Stimulated activated CD8-positive, alpha-beta memory T cell treated with anti-CD3 and anti-CD28 coated beads, Interleukin-7, amount 100 ng/mL, for 4 hours (primary cell): Measurements from ENCODE around the gene ARL5B.
"Not testable (repeated sequence)": the region's sequence is repeated elsewhere in the genome, so short reads cannot be mapped to it uniquely, and the experiment has no call there.

Experiments used
- DNase-seq, 2 donors: peaks; one replicate each; pipeline ENCODE4 v3.0.0-alpha.2; 2020; ENCODE audit warnings: low read depth in 2 of 2

Gene ARL5B

DNA sequence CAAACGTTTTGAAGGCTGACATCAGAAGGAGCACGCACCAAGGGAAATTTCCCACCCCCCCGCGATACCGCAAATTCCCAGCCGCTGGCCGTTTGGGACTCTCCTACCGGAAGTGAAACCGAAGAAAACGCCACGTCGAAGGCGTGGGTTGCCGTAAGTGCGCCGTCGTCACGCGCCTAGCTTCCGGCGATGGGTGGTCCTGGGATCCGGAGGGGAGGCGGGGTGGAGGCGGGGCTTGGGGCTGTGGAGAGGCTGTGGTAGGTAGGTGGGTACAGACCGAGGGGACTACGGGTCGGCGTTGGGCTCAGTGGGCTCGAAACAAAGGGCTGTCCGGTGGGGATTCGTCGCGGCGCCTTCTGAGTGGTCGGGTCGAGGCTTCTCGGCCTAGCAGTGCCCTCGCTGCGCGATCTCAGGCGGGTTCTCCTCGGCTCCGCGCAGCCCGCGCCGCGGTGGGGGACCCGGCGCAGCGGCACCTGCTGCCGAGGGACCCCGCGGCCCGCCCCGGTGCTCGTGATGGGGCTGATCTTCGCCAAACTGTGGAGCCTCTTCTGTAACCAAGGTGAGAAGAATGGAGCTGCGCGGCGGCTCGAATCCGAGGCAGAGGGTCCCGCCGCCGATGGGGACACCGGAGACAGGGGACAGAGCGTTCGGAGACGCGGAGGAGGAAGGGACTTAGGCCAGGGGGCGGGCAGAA lies at the start of gene ARL5B:
Gene ARL5B (plus strand): TSS at position 307 of the 694 bp plus-strand sequence. CDS start 207 bp downstream, at position 514.
- peak; percentile 95 to 97 for DNase-seq

- DNase-seq: no peak
Observed at GRCh38 chr10:18610517-18610916, 48.7 kb upstream of the ARL5B start.

GRCh38 chr10:18611168-18611567 lies 48.1 kb upstream of the ARL5B start:
- no peak for DNase-seq

- DNase-seq: no peak
Observed at GRCh38 chr10:18615618-18616017, 43.6 kb upstream of the ARL5B start.

DNA sequence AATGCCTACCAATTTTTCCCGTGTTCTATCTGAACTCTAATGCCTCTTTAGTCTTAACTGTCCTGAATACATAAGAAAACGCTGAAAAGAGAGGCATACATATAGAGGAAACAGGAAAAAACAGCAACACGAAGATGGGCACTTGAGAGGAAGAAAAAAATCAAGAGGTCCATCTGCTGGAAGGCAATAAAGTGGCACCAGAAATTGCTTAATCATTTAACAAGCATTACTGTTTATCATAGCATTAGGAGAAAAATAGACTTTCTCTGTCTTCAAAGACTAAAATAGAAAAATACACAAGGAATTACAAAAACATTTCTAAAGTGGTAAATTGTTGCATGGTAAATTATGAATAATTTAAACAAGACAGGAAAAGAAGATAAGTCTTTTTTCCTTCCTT lies 42.9 kb upstream of the ARL5B start:
- DNase-seq: no peak

- no peak for DNase-seq
Observed at GRCh38 chr10:18619016-18619415, 40.2 kb upstream of the ARL5B start.

- no peak for DNase-seq
Observed at GRCh38 chr10:18620856-18621255, 38.4 kb upstream of the ARL5B start.

DNA sequence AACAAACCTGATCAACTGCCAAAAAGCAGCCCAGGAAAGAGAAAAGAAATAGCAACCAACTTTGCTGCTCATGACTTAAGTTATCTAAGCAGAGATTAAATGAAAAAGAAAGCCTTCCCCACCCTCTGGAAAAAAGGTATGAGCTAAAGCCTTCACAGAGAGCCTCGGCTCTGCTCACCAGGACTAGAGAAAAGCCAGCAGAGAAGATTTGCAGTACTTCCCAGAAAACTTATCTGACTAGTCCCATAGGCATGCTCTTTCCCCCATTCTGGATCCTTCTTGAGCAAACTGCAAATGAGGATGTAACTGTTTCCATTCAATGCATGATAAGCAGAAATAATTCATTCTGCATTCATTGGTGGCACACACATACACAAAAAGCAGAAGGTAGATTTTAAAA lies 35.6 kb upstream of the ARL5B start:
- not testable (repeated sequence) for DNase-seq

- no peak for DNase-seq
Observed at GRCh38 chr10:18625886-18626285, 33.3 kb upstream of the ARL5B start.

DNA sequence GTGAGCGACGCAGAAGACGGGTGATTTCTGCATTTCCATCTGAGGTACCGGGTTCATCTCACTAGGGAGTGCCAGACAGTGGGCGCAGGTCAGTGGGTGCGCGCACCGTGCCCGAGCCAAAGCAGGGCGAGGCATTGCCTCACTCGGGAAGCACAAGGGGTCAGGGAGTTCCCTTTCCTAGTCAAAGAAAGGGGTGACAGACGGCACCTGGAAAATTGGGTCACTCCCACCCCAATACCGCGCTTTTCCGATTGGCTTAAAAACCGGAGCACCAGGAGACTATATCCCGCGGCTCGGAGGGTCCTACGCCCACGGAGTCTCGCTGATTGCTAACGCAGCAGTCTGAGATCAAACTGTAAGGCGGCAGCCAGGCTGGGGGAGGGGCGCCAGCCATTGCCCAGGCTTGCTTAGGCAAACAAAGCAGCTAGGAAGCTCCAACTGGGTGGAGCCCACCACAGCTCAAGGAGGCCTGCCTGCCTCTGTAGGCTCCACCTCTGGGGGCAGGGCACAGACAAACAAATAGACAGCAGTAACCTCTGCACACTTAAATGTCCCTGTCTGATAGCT lies 31.7 kb upstream of the ARL5B start:
- peak; percentile 54 to 71 for DNase-seq

DNA sequence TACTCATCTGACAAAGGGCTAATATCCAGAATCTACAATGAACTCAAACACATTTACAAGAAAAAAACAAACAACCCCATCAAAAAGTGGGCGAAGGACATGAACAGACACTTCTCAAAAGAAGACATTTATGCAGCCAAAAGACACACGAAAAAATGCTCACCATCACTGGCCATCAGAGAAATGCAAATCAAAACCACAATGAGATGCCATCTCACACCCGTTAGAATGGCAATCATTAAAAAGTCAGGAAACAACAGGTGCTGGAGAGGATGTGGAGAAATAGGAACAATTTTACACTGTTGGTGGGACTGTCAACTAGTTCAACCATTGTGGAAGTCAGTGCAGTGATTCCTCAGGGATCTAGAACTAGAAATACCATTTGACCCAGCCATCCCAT lies 26.7 kb upstream of the ARL5B start:
- DNase-seq: not testable (repeated sequence)

DNA sequence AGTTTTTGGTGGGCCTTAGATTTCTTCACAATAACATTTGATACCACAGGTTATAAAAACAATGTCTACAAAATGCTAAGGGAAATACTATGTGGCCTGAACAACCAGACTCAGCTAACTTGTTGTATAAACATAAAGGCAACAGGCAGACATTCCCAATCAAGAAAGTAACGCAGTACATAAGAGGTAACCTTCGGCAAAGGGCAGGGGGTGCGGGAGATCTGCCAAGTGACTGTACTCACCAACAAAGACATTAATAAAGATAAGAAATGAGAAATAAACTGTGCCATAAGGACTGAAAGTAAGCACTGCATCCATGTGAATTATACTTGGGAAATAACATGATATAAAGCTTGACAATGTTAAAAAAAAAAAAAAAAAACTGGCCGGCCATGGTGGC lies 23.2 kb upstream of the ARL5B start:
- DNase-seq: no peak

GRCh38 chr10:18637400-18637799 lies 21.8 kb upstream of the ARL5B start:
- DNase-seq: not testable (repeated sequence)

- not testable (repeated sequence) for DNase-seq
Observed at GRCh38 chr10:18639719-18640118, 19.5 kb upstream of the ARL5B start.

DNA sequence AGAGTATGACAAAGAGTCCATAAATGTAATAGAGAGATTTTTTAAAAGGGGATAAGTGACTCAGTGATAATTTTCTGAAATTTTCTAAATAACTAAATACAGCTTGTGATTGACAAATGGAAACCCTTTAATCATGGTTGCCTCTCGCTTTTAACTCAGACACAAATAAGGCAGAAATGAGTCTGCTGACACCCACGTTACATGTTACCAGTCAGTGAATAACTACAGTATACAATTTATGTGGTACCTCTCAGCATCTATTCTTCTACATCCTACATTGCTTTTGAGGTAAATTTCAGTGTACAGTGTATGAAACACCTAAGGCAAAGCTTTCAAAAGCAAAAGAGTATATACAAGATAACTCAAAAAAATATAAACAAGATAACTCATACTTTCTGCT lies 12.1 kb upstream of the ARL5B start:
- DNase-seq: no peak

DNA sequence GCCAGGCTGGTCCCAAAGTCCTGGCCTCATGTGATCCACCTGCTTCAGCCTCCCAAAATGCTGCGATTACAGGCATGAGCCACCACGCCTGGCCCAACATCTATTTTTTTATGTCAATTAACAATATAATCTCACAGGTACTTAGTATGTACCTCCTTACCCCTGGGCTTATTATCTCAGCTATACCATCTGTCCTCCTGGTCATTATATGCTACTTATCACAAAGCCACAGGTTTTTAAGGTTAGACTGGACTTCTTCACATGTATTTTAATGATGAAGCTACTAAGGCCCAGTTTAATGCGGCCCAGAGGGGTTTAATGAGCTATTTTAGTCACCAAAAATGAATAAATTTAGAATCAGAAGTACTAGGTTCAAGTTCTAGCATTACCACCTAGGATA lies 11.3 kb upstream of the ARL5B start:
- no peak for DNase-seq

DNA sequence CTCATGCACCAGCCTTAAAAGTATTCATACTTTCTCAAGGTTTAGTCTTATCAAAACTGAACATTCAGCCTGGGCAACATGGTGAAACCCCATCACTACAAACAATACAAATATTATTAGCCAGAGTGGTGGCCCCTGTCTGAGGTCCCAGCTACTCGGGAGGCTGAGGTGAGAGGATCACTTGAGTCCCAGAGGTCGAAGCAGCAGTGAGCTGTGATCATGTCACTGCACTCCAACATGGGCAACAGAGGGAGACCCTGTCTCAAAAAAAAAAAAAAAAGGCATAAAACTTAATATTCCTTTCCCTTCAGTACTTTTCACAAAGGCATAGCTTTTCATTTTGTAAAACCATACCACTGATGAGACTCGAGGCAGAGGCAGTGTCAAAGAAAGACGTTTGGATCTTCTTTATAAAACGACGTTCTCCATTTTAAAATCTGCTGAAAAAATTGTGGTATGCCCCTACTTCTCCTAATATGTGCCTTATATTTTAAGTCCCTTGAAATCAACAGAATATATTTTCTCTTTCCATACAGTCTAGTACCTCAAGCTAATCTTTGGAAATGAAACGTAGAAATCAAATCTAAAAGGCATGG lies 9.8 kb upstream of the ARL5B start:
- no peak for DNase-seq

DNA sequence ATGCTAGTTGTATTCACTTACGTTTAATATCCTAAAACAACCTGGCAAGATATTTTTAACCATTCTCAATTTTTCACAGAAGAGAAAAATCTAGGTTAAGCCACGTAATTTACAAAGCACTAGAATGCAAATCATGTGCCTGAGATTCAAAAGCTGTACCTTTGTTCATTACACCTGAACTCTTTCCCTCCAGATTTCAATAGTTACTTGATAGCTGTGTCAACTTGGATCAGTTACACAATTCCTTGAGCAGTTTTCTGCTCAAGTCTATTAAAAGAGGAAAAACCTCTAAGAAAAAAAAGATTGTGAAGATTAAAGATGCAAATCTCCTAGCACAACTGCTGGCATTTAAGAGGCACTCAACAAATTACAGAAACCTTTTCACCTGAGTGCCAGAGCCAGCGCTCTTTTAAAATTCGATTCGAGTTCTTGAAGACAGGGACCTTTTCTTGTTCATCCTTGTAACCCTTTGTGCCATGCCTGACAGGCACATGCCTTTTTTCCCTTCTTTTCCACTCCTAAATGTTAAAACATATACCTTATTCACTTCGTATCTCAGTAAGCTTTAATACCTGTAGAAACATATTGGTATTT lies 8.7 kb upstream of the ARL5B start:
- DNase-seq: no peak

DNA sequence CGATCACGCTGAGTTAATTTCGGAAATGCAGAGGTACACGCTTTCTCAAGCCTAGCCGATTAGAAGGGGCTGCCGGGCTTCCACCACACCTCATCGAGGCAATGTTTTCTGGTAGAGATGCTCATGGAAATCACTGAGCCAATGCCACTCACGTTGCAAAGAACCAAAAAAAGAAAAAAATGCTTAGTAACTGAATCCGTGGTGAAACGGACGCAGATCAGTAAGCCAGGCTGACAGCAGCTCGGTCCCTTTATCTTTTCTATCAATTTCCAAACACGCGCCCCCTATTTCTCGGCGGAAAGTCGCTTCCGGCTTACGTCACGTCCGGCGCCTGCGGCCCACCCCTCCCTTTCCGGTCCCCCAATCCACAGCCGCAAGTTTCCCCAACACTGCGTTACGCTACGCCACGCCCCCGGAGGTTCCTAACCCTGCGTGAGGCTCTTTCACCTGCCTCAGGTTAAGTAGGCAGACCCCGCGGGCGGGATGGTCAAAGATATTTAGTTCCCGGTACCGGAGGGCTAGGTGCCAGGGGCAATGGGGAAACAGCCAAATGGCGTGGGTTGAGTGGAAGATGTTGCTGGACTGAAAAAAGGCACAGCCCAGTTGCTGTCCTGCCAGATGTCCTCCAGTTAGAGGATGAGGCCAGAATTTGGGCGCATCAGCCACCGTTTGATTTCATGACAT lies 7.8 kb upstream of the ARL5B start, which contains the start of gene NSUN6:
Gene NSUN6 (minus strand): TSS at position 264 of the 684 bp plus-strand sequence. CDS start 384 bp downstream, outside the sequence.
- DNase-seq: peak; percentile 91 to 93

DNA sequence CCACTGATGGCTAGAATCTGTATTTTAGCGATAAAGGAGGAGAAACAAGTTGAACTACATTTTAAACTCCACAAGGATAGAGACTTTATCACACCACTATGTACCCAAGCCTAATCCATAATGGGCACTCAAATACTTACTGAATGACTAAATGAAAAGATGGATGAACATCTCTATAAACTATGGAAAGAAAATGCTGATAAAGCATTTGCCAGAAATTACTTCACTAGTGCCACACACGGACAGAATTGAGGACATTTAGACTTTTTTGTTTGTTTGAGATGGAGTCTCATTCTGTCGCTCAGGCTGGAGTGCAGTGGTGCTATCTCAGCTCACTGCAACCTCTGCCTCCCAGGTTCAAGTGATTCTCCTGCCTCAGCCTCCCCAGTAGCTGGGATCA lies 6.1 kb upstream of the ARL5B start:
- no peak for DNase-seq

DNA sequence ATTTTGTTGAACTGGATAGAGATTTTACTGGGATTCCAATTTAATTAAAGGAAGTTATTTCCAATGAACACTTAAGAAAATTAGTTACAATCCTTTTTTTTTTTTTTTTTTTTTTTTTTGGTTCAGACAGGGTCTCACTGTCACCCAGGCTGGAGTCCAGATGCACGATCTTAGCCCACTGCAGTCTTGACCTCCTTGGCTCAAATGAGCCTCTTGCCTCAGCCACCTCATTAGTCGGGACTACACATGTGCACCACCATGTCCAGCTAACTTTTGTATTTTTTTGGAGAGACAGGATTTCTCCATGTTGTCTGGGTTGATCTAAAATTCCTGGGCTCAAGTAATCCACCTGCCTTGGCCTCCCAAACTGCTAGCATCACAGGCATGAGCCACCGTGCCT lies 2.5 kb upstream of the ARL5B start:
- DNase-seq: no peak
